DND-41 (cell line): ENCODE results near the gene MMRN2.

Experiments used
- ATAC-seq: fragments of 200-7000 bp; cut with Tn5 transposase; 3 replicates; pipeline ENCODE4 v1.9.1; 2021; ENCODE audit warnings: low read depth; ENCODE audit not compliant: insufficient read depth
- DNase-seq: peaks from one replicate; pipeline ENCODE4 v3.0.0-alpha.2; 2020
- H2AFZ ChIP-seq: 2 replicates; pipeline ENCODE4 v1.6.0; 2012; ENCODE audit warnings: low read depth, low read length
- H3K27ac ChIP-seq: 2 replicates; pipeline ENCODE4 v1.5.1; 2012; ENCODE audit warnings: low read length, inconsistent platforms
- H3K27me3 ChIP-seq: fragments of 200-600 bp; sonication (generic); 2 replicates; pipeline ENCODE4 v1.6.0; 2012; ENCODE audit warnings: low read length, mild to moderate bottlenecking, inconsistent platforms; ENCODE audit not compliant: insufficient read depth, poor library complexity
- H3K36me3 ChIP-seq: 2 replicates; pipeline ENCODE4 v1.5.1; 2012; ENCODE audit warnings: low read length, inconsistent platforms; ENCODE audit not compliant: insufficient read depth
- H3K4me1 ChIP-seq: 2 replicates; pipeline ENCODE4 v1.5.1; 2012; ENCODE audit warnings: mild to moderate bottlenecking, low read length; ENCODE audit not compliant: insufficient read depth
- H3K4me2 ChIP-seq: 2 replicates; pipeline ENCODE4 v1.6.0; 2012; ENCODE audit warnings: mild to moderate bottlenecking, moderate library complexity, low read length, inconsistent platforms; ENCODE audit not compliant: insufficient read depth
- H3K4me3 ChIP-seq, 2 experiments: fragments of 200-600 bp in 1 of 2; shearing (Covaris generic) in 1 of 2; 2 replicates each; pipeline ENCODE4 v1.5.1; 2012 to 2016; ENCODE audit warnings: inconsistent platforms in 2 of 2, low read length in 2 of 2, mild to moderate bottlenecking in 2 of 2, low read depth in 1 of 2, moderate library complexity in 1 of 2
- H3K79me2 ChIP-seq: 2 replicates; pipeline ENCODE4 v1.6.0; 2012; ENCODE audit warnings: low read length, inconsistent platforms; ENCODE audit not compliant: insufficient read depth
- H3K9ac ChIP-seq: 2 replicates; pipeline ENCODE4 v1.6.0; 2012; ENCODE audit warnings: low read depth, mild to moderate bottlenecking, inconsistent platforms, low read length, moderate library complexity
- H3K9me3 ChIP-seq: 2 replicates; pipeline ENCODE4 v1.5.1; 2012; ENCODE audit warnings: low read length, moderate library complexity, mild to moderate bottlenecking, inconsistent platforms; ENCODE audit not compliant: insufficient read depth, severe bottlenecking
- H4K20me1 ChIP-seq: 2 replicates; pipeline ENCODE4 v1.6.0; 2012; ENCODE audit warnings: low read length; ENCODE audit not compliant: insufficient read depth
- EZH2 ChIP-seq: IDR thresholded peaks from 3 replicates; pipeline ENCODE4 v1.6.1; 2012; ENCODE audit warnings: borderline replicate concordance, low read depth, mild to moderate bottlenecking, moderate library complexity, low read length, inconsistent platforms; ENCODE audit not compliant: severe bottlenecking
- TF ChIP-seq, protein P1 (sequence below): IDR thresholded peaks from 2 replicates; pipeline ENCODE4 v1.5.1; 2012; ENCODE audit warnings: borderline replicate concordance, low read length, moderate library complexity, mild to moderate bottlenecking; ENCODE audit not compliant: poor library complexity, severe bottlenecking; ENCODE audit errors: extremely low read depth

Gene MMRN2

DNA sequence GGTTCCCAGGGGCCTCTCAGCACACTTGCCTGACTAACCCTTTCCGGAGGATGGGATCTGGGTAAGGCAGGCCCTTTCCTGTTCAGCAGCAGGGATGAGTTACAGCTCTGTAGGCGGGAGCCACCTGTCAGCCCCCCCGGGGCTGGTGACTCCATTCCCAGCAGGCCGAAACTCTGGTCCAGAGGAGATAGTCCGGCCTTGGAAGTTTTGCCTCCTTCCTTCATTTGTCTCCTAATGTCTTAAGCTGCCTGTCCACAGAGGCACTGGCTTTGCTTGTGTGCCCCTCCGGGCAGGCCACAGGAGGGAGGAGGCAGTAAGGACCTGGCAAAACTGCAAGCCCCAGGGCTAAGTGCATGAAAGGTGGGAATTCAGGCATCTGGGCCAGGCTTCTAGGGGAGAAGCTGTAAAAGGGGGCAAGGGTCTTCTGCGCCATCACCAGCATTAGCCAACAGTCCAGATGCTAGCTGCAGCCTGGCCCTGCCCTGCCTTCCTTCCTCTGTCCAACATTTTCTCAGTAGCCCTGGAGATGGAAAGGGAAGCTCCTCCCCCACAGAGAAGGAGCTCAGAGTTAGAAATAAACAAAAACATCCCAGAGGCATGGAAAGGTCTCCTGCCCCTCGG lies 12.1 kb upstream of the MMRN2 start:
- TF ChIP-seq, protein P1, sequence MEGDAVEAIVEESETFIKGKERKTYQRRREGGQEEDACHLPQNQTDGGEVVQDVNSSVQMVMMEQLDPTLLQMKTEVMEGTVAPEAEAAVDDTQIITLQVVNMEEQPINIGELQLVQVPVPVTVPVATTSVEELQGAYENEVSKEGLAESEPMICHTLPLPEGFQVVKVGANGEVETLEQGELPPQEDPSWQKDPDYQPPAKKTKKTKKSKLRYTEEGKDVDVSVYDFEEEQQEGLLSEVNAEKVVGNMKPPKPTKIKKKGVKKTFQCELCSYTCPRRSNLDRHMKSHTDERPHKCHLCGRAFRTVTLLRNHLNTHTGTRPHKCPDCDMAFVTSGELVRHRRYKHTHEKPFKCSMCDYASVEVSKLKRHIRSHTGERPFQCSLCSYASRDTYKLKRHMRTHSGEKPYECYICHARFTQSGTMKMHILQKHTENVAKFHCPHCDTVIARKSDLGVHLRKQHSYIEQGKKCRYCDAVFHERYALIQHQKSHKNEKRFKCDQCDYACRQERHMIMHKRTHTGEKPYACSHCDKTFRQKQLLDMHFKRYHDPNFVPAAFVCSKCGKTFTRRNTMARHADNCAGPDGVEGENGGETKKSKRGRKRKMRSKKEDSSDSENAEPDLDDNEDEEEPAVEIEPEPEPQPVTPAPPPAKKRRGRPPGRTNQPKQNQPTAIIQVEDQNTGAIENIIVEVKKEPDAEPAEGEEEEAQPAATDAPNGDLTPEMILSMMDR = no peak
- TF ChIP-seq EZH2 = no peak
- no peak overlapping the region for H3K27ac ChIP-seq
- DNase-seq = no peak
- H3K79me2 ChIP-seq = no peaks in the 10 kb centered on the region
- H3K4me2 ChIP-seq = no peak overlapping the region
- no peak for ATAC-seq
- no peak overlapping the region for H3K9ac ChIP-seq
- H3K36me3 ChIP-seq = no peaks in the 10 kb centered on the region
- H3K9me3 ChIP-seq = no peaks in the 10 kb centered on the region
- H3K27me3 ChIP-seq = no peaks in the 10 kb centered on the region
- H3K4me1 ChIP-seq = no peaks in the 10 kb centered on the region
- H2AFZ ChIP-seq = no peak overlapping the region
- H4K20me1 ChIP-seq = no peaks in the 10 kb centered on the region
- no peak overlapping the region for H3K4me3 ChIP-seq

DNA sequence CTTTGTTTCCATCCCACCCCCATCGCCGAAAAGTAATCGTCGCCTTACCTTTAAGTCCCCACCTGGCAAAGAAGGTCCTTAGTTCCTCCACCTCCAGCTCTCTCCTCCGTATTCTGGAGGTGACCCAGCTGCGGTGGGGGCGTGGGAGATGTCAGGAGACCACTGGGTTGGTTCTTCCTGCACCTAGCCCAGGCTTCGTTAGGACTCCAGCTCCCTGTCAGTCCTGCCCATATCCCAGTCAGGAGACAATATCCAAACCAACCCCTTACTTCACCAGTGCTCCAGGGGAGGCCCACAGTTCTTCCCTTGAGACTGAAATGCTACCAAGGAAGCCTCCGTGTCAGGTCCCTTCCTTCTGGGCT lies 11.6 kb upstream of the MMRN2 start:
- DNase-seq (no peak), ATAC-seq (no peak)
- H3K9me3 ChIP-seq = no peaks in the 10 kb centered on the region
- no peak overlapping the region for H3K27ac ChIP-seq
- no peak overlapping the region for H3K9ac ChIP-seq
- no peak for TF ChIP-seq EZH2
- TF ChIP-seq, protein P1 = no peak
- H3K4me1 ChIP-seq = no peaks in the 10 kb centered on the region
- no peak overlapping the region for H3K4me3 ChIP-seq
- no peak overlapping the region for H3K4me2 ChIP-seq
- H2AFZ ChIP-seq = no peak overlapping the region
- no peaks in the 10 kb centered on the region for H4K20me1 ChIP-seq
- no peaks in the 10 kb centered on the region for H3K27me3 ChIP-seq
- H3K79me2 ChIP-seq = no peaks in the 10 kb centered on the region
- H3K36me3 ChIP-seq = no peaks in the 10 kb centered on the region

DNA sequence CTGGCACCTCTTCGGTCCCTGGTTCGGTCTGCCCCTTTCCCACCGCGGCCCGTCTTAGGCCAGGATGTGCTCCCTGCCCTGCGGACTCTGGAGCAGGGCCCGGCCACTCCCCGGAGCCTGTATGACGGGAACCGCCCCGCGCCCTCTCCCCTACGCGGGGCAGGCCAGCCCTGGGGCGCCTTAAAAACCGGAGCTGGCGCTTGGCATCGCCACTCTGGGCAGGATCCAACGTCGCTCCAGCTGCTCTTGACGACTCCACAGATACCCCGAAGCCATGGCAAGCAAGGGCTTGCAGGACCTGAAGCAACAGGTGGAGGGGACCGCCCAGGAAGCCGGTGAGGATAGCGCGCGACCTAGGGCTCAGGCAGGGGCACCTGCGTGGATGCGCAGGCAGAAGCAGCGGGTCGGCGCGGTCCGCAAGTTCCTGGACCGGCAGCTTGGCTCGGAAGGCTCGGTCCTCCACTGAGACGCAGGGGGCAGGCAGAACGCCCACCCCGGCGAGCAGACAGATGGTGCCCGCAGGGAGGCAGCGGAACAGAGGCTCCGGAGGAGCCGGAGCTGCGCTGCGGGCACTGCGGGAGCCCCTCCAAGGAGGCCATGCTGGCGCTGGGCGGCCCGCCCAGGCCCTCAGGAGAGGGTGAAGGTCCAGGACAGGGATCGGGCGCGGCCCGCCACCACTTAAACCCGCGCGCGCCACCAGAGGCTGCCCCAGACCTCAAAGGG lies 11.0 kb upstream of the MMRN2 start, which contains the start of gene ADIRF:
Gene ADIRF (plus strand): TSS at position 212 of the 723 bp plus-strand sequence. CDS start 63 bp downstream, at position 275.
- H4K20me1 ChIP-seq = no peaks in the 10 kb centered on the region
- H3K9me3 ChIP-seq = no peaks in the 10 kb centered on the region
- H3K27me3 ChIP-seq = no peaks in the 10 kb centered on the region
- no peaks in the 10 kb centered on the region for H3K36me3 ChIP-seq
- TF ChIP-seq EZH2 = no peak
- TF ChIP-seq, protein P1 = no peak
- H3K9ac ChIP-seq = no peak within 1 kb of the TSS
- no peak within 1 kb of the TSS for H3K4me2 ChIP-seq
- H3K79me2 ChIP-seq = no peaks in the 10 kb centered on the region
- no peak within 1 kb of the TSS for H2AFZ ChIP-seq
- no peaks in the 10 kb centered on the region for H3K4me1 ChIP-seq
- H3K27ac ChIP-seq = no peak within 1 kb of the TSS
- DNase-seq (no peak), ATAC-seq (no peak)
- H3K4me3 ChIP-seq = no peak within 1 kb of the TSS
